Aorta (tissue), 5 donors: ENCODE data around the gene FBXO21. TPM values are rescaled to one million over a fixed set of nuclear protein-coding genes. Genes with fewer than 3 reads are reported as not detected.

ENCODE experiments used
- ATAC-seq: fragments of 200-7000 bp; cut with Tn5 transposase; one replicate; pipeline ENCODE4 v1.9.1; 2022; ENCODE audit warnings: moderate library complexity; ENCODE audit not compliant: low FRiP score
- DNase-seq, 2 donors: peaks; one replicate each; pipeline ENCODE4 v3.0.0-alpha.2; 2020
- H3K27ac ChIP-seq, 2 donors: one replicate each; pipeline ENCODE4 v1.5.1; 2013; ENCODE audit warnings: low read length in 2 of 2, mild to moderate bottlenecking in 2 of 2, moderate library complexity in 2 of 2, control low read depth in 1 of 2, inconsistent platforms in 1 of 2, low read depth in 1 of 2
- H3K27me3 ChIP-seq, 2 donors: one replicate each; pipeline ENCODE4 v1.6.1; 2013; ENCODE audit warnings: control low read depth in 1 of 2, low read length in 1 of 2, mild to moderate bottlenecking in 1 of 2, moderate library complexity in 1 of 2; ENCODE audit not compliant: insufficient read depth in 2 of 2, control insufficient read depth in 1 of 2
- H3K36me3 ChIP-seq, 2 donors: one replicate each; pipeline ENCODE4 v1.6.1; 2013; ENCODE audit warnings: control low read depth in 1 of 2, low read length in 1 of 2, mild to moderate bottlenecking in 1 of 2; ENCODE audit not compliant: insufficient read depth in 2 of 2, control insufficient read depth in 1 of 2
- H3K4me1 ChIP-seq, 2 donors: one replicate each; pipeline ENCODE4 v1.6.1; 2013; ENCODE audit warnings: low read length in 2 of 2, control low read depth in 1 of 2, mild to moderate bottlenecking in 1 of 2, moderate library complexity in 1 of 2; ENCODE audit not compliant: insufficient read depth in 2 of 2, control insufficient read depth in 1 of 2
- H3K4me3 ChIP-seq, 2 donors: one replicate each; pipeline ENCODE4 v1.5.1; 2013; ENCODE audit warnings: low read length in 2 of 2, control low read depth in 1 of 2, mild to moderate bottlenecking in 1 of 2
- H3K9me3 ChIP-seq: one replicate; pipeline ENCODE4 v1.6.1; 2013; ENCODE audit warnings: mild to moderate bottlenecking, low read length; ENCODE audit not compliant: control insufficient read depth
- WGBS, 2 donors: extraction: QIAGEN DNeasy Blood & Tissue Kit; methylation state at CpG; one replicate each; pipeline ENCODE4 v1.1.7; 2013; 5-methylcytosine and 5-hydroxymethylcytosine counted together
- intact Hi-C, 2 donors: fragments of 100-400 bp; cut with DNase I; formaldehyde crosslinking; loops; one replicate each; pipeline versions ENCODE4 v1.14.2 to v1.15.0; 2022
- polyA plus RNA-seq, 2 donors: library from polyadenylated mRNA; stranded (reverse); fragments of 200-250 nt; gene quantifications; one replicate each; pipeline ENCODE4 v1.2.3, GENCODE V29; 2013
- total RNA-seq, 2 donors: library from RNA; stranded (reverse); fragmentation: NEBNext Ultra II Directional; extraction: Animal tissue kit (Norgen Biotek cat#: 25700); gene quantifications; one replicate each; pipeline ENCODE4 v1.2.1, GENCODE V29; 2021
- donor health status: healthy with polysubstance abuse.
- donor health status: Bipolar disorder and iron deficiency.
- donor health status: DM: no; HTN: no; CAD: no.
- donor health status: DM: no; HTN: no; CAD: no.
- donor health status: DM: yes; HTN: yes; CAD: no.

FBXO21 gene
- total and polyA plus RNA-seq, 4 donors: 9.3 to 35.8 (median 22.7) TPM

GRCh38 chr12:117180758-117181467 lies 9.4 kb downstream of the FBXO21 start:
- intact Hi-C loops: no loop called here
- DNase-seq (no peak), ATAC-seq (no peak)
- Histone ChIP-seq H3K4me3 (no peak overlapping the region), H3K27ac (no peak overlapping the region), H3K9me3 (peaks cover 2% of the 10 kb centered on the region), H3K36me3 (peaks cover 2 to 5% of the 10 kb centered on the region in 2 donors), H3K4me1 (no peaks in the 10 kb centered on the region), H3K27me3 (no peaks in the 10 kb centered on the region)
- WGBS, 2 donors: 67 to 92% methylated on average over 4 of the region's 4 CpGs

GRCh38 chr12:117178745-117179144 lies 11.5 kb downstream of the FBXO21 start:
- 95% methylated on average over 2 of the region's 2 CpGs for WGBS, 2 donors
- ATAC-seq (no peak), DNase-seq (no peak)
- H3K4me1 ChIP-seq: no peaks in the 10 kb centered on the region
- no peak overlapping the region for H3K27ac ChIP-seq
- no peaks in the 10 kb centered on the region for H3K27me3 ChIP-seq
- no peak overlapping the region for H3K4me3 ChIP-seq
- H3K9me3 ChIP-seq: peaks cover 2% of the 10 kb centered on the region
- H3K36me3 ChIP-seq: peaks cover 4 to 5% of the 10 kb centered on the region in 2 donors
- intact Hi-C loops: no loop called here

- intact Hi-C loops: no loop called here
- 85 to 94% methylated on average over 10 of the region's 10 CpGs for WGBS, 2 donors
- Histone ChIP-seq H3K4me1 (no peaks in the 10 kb centered on the region), H3K27ac (no peak overlapping the region), H3K9me3 (peaks cover 2% of the 10 kb centered on the region), H3K27me3 (no peaks in the 10 kb centered on the region), H3K4me3 (no peak overlapping the region), H3K36me3 (peaks cover 4 to 5% of the 10 kb centered on the region in 2 donors)
- DNase-seq (no peak), ATAC-seq (no peak)
These were observed 12.0 kb downstream of the FBXO21 start for GRCh38 chr12:117178301-117178700.

GRCh38 chr12:117172168-117172567 lies 18.1 kb downstream of the FBXO21 start:
- peaks cover 8 to 10% of the 10 kb centered on the region in 2 donors for H3K36me3 ChIP-seq

GRCh38 chr12:117171499-117172162 lies 18.6 kb downstream of the FBXO21 start:
- intact Hi-C loops: no loop called here
- Histone ChIP-seq H3K4me3 (no peak overlapping the region), H3K27ac (no peak overlapping the region), H3K36me3 (peaks cover 10 to 12% of the 10 kb centered on the region in 2 donors), H3K4me1 (no peaks in the 10 kb centered on the region), H3K9me3 (no peaks in the 10 kb centered on the region), H3K27me3 (no peaks in the 10 kb centered on the region)
- ATAC-seq (no peak), DNase-seq (no peak)
- 78 to 92% methylated on average over 2 of the region's 2 CpGs for WGBS, 2 donors

More at GRCh38 chr12:117172168-117172567, 18.1 kb downstream of the FBXO21 start:
- intact Hi-C loops: no loop called here
- H3K9me3 ChIP-seq: no peaks in the 10 kb centered on the region
- H3K4me1 ChIP-seq: no peaks in the 10 kb centered on the region
- H3K27me3 ChIP-seq: no peaks in the 10 kb centered on the region
- DNase-seq (no peak), ATAC-seq (no peak)
- WGBS, 2 donors: 92 to 94% methylated on average over 3 of the region's 3 CpGs
- H3K27ac ChIP-seq: no peak overlapping the region
- no peak overlapping the region for H3K4me3 ChIP-seq

- H3K27ac ChIP-seq: no peak overlapping the region
- no peaks in the 10 kb centered on the region for H3K4me1 ChIP-seq
- H3K4me3 ChIP-seq: no peak overlapping the region
- intact Hi-C loops: no loop called here
- H3K27me3 ChIP-seq: no peaks in the 10 kb centered on the region
- no peak for ATAC-seq
- DNase-seq: no peak
- WGBS, 2 donors: 81 to 87% methylated on average over 3 of the region's 3 CpGs
- peaks cover 10 to 11% of the 10 kb centered on the region in 2 donors for H3K36me3 ChIP-seq
- H3K9me3 ChIP-seq: no peaks in the 10 kb centered on the region
These were observed 20.7 kb downstream of the FBXO21 start for GRCh38 chr12:117169548-117169947.

- WGBS, 2 donors: 61 to 95% methylated on average over 3 of the region's 3 CpGs
- ATAC-seq: no peak
- H3K4me3 ChIP-seq: no peak overlapping the region
- no peaks in the 10 kb centered on the region for H3K4me1 ChIP-seq
- H3K36me3 ChIP-seq: peaks cover 8 to 11% of the 10 kb centered on the region in 2 donors
- intact Hi-C loops: no loop called here
- H3K27me3 ChIP-seq: no peaks in the 10 kb centered on the region
- H3K9me3 ChIP-seq: no peaks in the 10 kb centered on the region
- DNase-seq: no peak
- H3K27ac ChIP-seq: no peak overlapping the region
These were observed 21.3 kb downstream of the FBXO21 start for GRCh38 chr12:117168976-117169375.

- Histone ChIP-seq H3K4me3 (no peak overlapping the region), H3K36me3 (peaks cover 8 to 11% of the 10 kb centered on the region in 2 donors), H3K27me3 (no peaks in the 10 kb centered on the region), H3K4me1 (no peaks in the 10 kb centered on the region), H3K9me3 (no peaks in the 10 kb centered on the region), H3K27ac (no peak overlapping the region)
- ATAC-seq (no peak), DNase-seq (no peak)
- intact Hi-C loops: no loop called here
- WGBS, 2 donors: 89 to 94% methylated on average over 4 of the region's 4 CpGs
These were observed 22.5 kb downstream of the FBXO21 start for GRCh38 chr12:117167769-117168168.

- no peaks in the 10 kb centered on the region for H3K9me3 ChIP-seq
- intact Hi-C loops: no loop called here
- H3K4me1 ChIP-seq: no peaks in the 10 kb centered on the region
- DNase-seq: no peak
- no peaks in the 10 kb centered on the region for H3K27me3 ChIP-seq
- no peak overlapping the region for H3K4me3 ChIP-seq
- ATAC-seq: no peak
- H3K27ac ChIP-seq: no peak overlapping the region
- 81 to 88% methylated on average over 4 of the region's 4 CpGs for WGBS, 2 donors
- H3K36me3 ChIP-seq: peaks cover 7 to 14% of the 10 kb centered on the region in 2 donors
These were observed 24.2 kb downstream of the FBXO21 start for GRCh38 chr12:117166107-117166506.
